OCI-LY1 (cell line): ENCODE measurements around the gene POLR1E.

ENCODE experiments used
- H2AFZ ChIP-seq: fragments of 200-600 bp; sonication (generic), shearing (Covaris generic); 2 replicates; pipeline ENCODE4 v1.6.0; 2014; ENCODE audit warnings: antibody characterized with exemption, mild to moderate bottlenecking, low read length
- H3F3A ChIP-seq: fragments of 200-600 bp; sonication (generic), shearing (Covaris generic); 2 replicates; pipeline ENCODE4 v1.6.0; 2014; ENCODE audit warnings: mild to moderate bottlenecking, antibody characterized with exemption, low read length, moderate library complexity; ENCODE audit not compliant: insufficient read depth
- H3K27ac ChIP-seq: fragments of 200-600 bp; sonication (generic); 2 replicates; pipeline ENCODE4 v1.5.1; 2014; ENCODE audit warnings: low read length, mixed run types, mild to moderate bottlenecking, low read depth; ENCODE audit not compliant: poor library complexity, severe bottlenecking
- H3K27me3 ChIP-seq: fragments of 200-600 bp; sonication (generic); 2 replicates; pipeline ENCODE4 v1.6.0; 2014; ENCODE audit warnings: antibody characterized with exemption, mild to moderate bottlenecking, low read length, moderate library complexity; ENCODE audit not compliant: insufficient read depth
- H3K36me3 ChIP-seq: fragments of 200-600 bp; sonication (generic); 2 replicates; pipeline ENCODE4 v1.6.1; 2014; ENCODE audit warnings: mild to moderate bottlenecking, antibody characterized with exemption, low read length, moderate library complexity, mixed read lengths; ENCODE audit not compliant: insufficient read depth
- H3K4me1 ChIP-seq: fragments of 200-600 bp; sonication (generic); 2 replicates; pipeline ENCODE4 v1.5.1; 2014; ENCODE audit warnings: mild to moderate bottlenecking, low read length, moderate library complexity; ENCODE audit not compliant: insufficient read depth, severe bottlenecking
- H3K4me2 ChIP-seq: fragments of 200-600 bp; sonication (generic), shearing (Covaris generic); 2 replicates; pipeline ENCODE4 v1.6.1; 2014; ENCODE audit warnings: low read length
- H3K4me3 ChIP-seq: fragments of 200-600 bp; sonication (generic); 2 replicates; pipeline ENCODE4 v1.5.1; 2014; ENCODE audit warnings: low read length, low read depth, mild to moderate bottlenecking, mixed read lengths; ENCODE audit not compliant: poor library complexity, severe bottlenecking
- H3K79me2 ChIP-seq: fragments of 200-600 bp; shearing (Covaris generic); 2 replicates; pipeline ENCODE4 v1.6.1; 2016; ENCODE audit warnings: mixed run types, low read length, mixed read lengths; ENCODE audit not compliant: insufficient read depth
- H3K9ac ChIP-seq: fragments of 200-600 bp; sonication (generic), shearing (Covaris generic); 2 replicates; pipeline ENCODE4 v1.6.1; 2014; ENCODE audit warnings: mild to moderate bottlenecking, low read length, mixed read lengths
- H3K9me2 ChIP-seq: fragments of 200-600 bp; sonication (generic), shearing (Covaris generic); 2 replicates; pipeline ENCODE4 v1.6.1; 2014; ENCODE audit warnings: low read depth, mild to moderate bottlenecking, low read length, mixed read lengths
- H3K9me3 ChIP-seq: fragments of 200-600 bp; shearing (Covaris generic); 2 replicates; pipeline ENCODE4 v1.6.1; 2014; ENCODE audit warnings: low read length, mixed read lengths
- H4K20me1 ChIP-seq: fragments of 200-600 bp; sonication (generic), shearing (Covaris generic); 2 replicates; pipeline ENCODE4 v1.6.0; 2016; ENCODE audit warnings: mild to moderate bottlenecking, low read length; ENCODE audit not compliant: insufficient read depth
- CTCF ChIP-seq: fragments of 200-600 bp; sonication (generic), shearing (Covaris generic); IDR thresholded peaks from 2 replicates; pipeline ENCODE4 v1.5.1; 2017; ENCODE audit warnings: mild to moderate bottlenecking, antibody characterized with exemption, low read length, moderate library complexity, mixed read lengths

The POLR1E gene

GRCh38 chr9:37551888-37552287 lies 66.1 kb downstream of the POLR1E start:
- H3K4me2 ChIP-seq: no peak overlapping the region
- TF ChIP-seq CTCF: no peak
- H3K9ac ChIP-seq: no peak overlapping the region
- H3K27me3 ChIP-seq: no peaks in the 10 kb centered on the region
- H3K4me3 ChIP-seq: no peak overlapping the region
- H3K36me3 ChIP-seq: peaks cover 12% of the 10 kb centered on the region
- no peaks in the 10 kb centered on the region for H3K9me3 ChIP-seq
- no peaks in the 10 kb centered on the region for H3F3A ChIP-seq
- H4K20me1 ChIP-seq: no peaks in the 10 kb centered on the region
- peak overlapping the region; percentile 5 for H3K27ac ChIP-seq
- peaks cover 17% of the 10 kb centered on the region for H3K4me1 ChIP-seq
- no peaks in the 10 kb centered on the region for H3K79me2 ChIP-seq
- H3K9me2 ChIP-seq: no peaks in the 10 kb centered on the region
- no peak overlapping the region for H2AFZ ChIP-seq
